H9 (cell line): ENCODE data around the gene RBM14. TPM values are rescaled to one million over a fixed set of nuclear protein-coding genes. Genes with fewer than 3 reads are reported as not detected.

Experiments used
- DNase-seq: peaks from one replicate; pipeline ENCODE4 v3.0.0-alpha.2; 2017
- H2AFZ ChIP-seq: one replicate; pipeline ENCODE4 v1.6.1; 2013; ENCODE audit warnings: mild to moderate bottlenecking, low read length, control low read depth, moderate library complexity
- H2AK5ac ChIP-seq: 2 replicates; pipeline ENCODE4 v1.6.1; 2013; ENCODE audit warnings: low read length, control low read depth, mixed read lengths; ENCODE audit not compliant: insufficient read length
- H2BK120ac ChIP-seq: one replicate; pipeline ENCODE4 v1.6.1; 2013; ENCODE audit warnings: low read depth, mild to moderate bottlenecking, low read length, control low read depth, inconsistent platforms; ENCODE audit not compliant: poor library complexity, severe bottlenecking
- H2BK12ac ChIP-seq: 2 replicates; pipeline ENCODE4 v1.6.1; 2013; ENCODE audit warnings: low read length, control low read depth, mixed read lengths, low read depth; ENCODE audit not compliant: insufficient read length
- H2BK15ac ChIP-seq: 2 replicates; pipeline ENCODE4 v1.6.1; 2013; ENCODE audit warnings: low read depth, low read length, control low read depth
- H2BK20ac ChIP-seq: one replicate; pipeline ENCODE4 v1.6.1; 2013; ENCODE audit warnings: low read depth, mild to moderate bottlenecking, low read length, control low read depth, inconsistent platforms; ENCODE audit not compliant: poor library complexity, severe bottlenecking
- H2BK5ac ChIP-seq: 2 replicates; pipeline ENCODE4 v1.6.1; 2013; ENCODE audit warnings: low read length, control low read depth, mixed read lengths; ENCODE audit not compliant: insufficient read length
- H3K14ac ChIP-seq: 2 replicates; pipeline ENCODE4 v1.6.1; 2013; ENCODE audit warnings: low read length, control low read depth; ENCODE audit not compliant: insufficient read depth
- H3K18ac ChIP-seq: 2 replicates; pipeline ENCODE4 v1.6.1; 2013; ENCODE audit warnings: low read depth, mild to moderate bottlenecking, mixed read lengths, low read length, control low read depth; ENCODE audit not compliant: insufficient read length
- H3K23ac ChIP-seq: 2 replicates; pipeline ENCODE4 v1.6.1; 2013; ENCODE audit warnings: low read length, control low read depth, mixed read lengths, low read depth; ENCODE audit not compliant: insufficient read length
- H3K23me2 ChIP-seq: 2 replicates; pipeline ENCODE4 v1.6.1; 2013; ENCODE audit warnings: low read depth, mild to moderate bottlenecking, mixed read lengths, low read length, control low read depth; ENCODE audit not compliant: insufficient read length, poor library complexity, severe bottlenecking
- H3K27ac ChIP-seq: 2 replicates; pipeline ENCODE4 v1.5.1; 2013; ENCODE audit warnings: low read length, control low read depth, mixed read lengths, low read depth; ENCODE audit not compliant: insufficient read length
- H3K27me3 ChIP-seq: 2 replicates; pipeline ENCODE4 v1.6.1; 2013; ENCODE audit warnings: low read length, control low read depth, inconsistent platforms; ENCODE audit not compliant: insufficient read depth
- H3K4ac ChIP-seq: 2 replicates; pipeline ENCODE4 v1.6.1; 2013; ENCODE audit warnings: low read depth, mild to moderate bottlenecking, control low read depth, inconsistent platforms, low read length, moderate library complexity
- H3K4me1 ChIP-seq: 2 replicates; pipeline ENCODE4 v1.6.1; 2013; ENCODE audit warnings: low read length, control low read depth, inconsistent platforms; ENCODE audit not compliant: insufficient read depth
- H3K4me2 ChIP-seq: 2 replicates; pipeline ENCODE4 v1.6.1; 2013; ENCODE audit warnings: low read length, control low read depth, mixed read lengths; ENCODE audit not compliant: insufficient read length, insufficient read depth
- H3K56ac ChIP-seq: 2 replicates; pipeline ENCODE4 v1.6.1; 2013; ENCODE audit warnings: low read depth, mild to moderate bottlenecking, mixed read lengths, low read length, control low read depth; ENCODE audit not compliant: insufficient read length
- H3K79me1 ChIP-seq: 2 replicates; pipeline ENCODE4 v1.6.1; 2013; ENCODE audit warnings: low read depth, mild to moderate bottlenecking, moderate library complexity, low read length, control low read depth, inconsistent platforms; ENCODE audit not compliant: insufficient read depth, poor library complexity, severe bottlenecking
- H3K79me2 ChIP-seq: 2 replicates; pipeline ENCODE4 v1.6.1; 2013; ENCODE audit warnings: low read length, control low read depth, inconsistent platforms; ENCODE audit not compliant: insufficient read depth
- H3K9ac ChIP-seq: 2 replicates; pipeline ENCODE4 v1.6.1; 2013; ENCODE audit warnings: low read length, control low read depth, mixed read lengths; ENCODE audit not compliant: insufficient read length; ENCODE audit errors: extremely low read depth
- H3K9me3 ChIP-seq: one replicate; pipeline ENCODE4 v1.6.1; 2013; ENCODE audit warnings: low read depth, low read length, inconsistent platforms; ENCODE audit not compliant: control insufficient read depth
- H3T11ph ChIP-seq: one replicate; pipeline ENCODE4 v1.6.1; 2013; ENCODE audit warnings: mild to moderate bottlenecking, low read length, control low read depth, inconsistent platforms
- H4K20me1 ChIP-seq: one replicate; pipeline ENCODE4 v1.6.1; 2013; ENCODE audit not compliant: control insufficient read depth, insufficient read length, insufficient read depth
- H4K5ac ChIP-seq: 2 replicates; pipeline ENCODE4 v1.6.1; 2013; ENCODE audit warnings: low read depth, mild to moderate bottlenecking, mixed read lengths, low read length, control low read depth; ENCODE audit not compliant: insufficient read length
- H4K8ac ChIP-seq: replicated peaks from 2 replicates; pipeline ENCODE4 v1.6.1; 2013; ENCODE audit warnings: low read length, control low read depth, mixed read lengths, low read depth; ENCODE audit not compliant: insufficient read length
- H4K91ac ChIP-seq: 2 replicates; pipeline ENCODE4 v1.6.1; 2013; ENCODE audit warnings: low read depth, mild to moderate bottlenecking, moderate library complexity, mixed read lengths, low read length, control low read depth; ENCODE audit not compliant: insufficient read length
- H3K27ac Mint-ChIP-seq, 3 experiments: 2 replicates in 2 of 3; 3 replicates in 1 of 3; pipeline ENCODE4 v1.8.0; 2020 to 2021; ENCODE audit warnings: mixed read lengths in 3 of 3, mild to moderate bottlenecking in 1 of 3, moderate library complexity in 1 of 3
- H3K27me3 Mint-ChIP-seq: 2 replicates; pipeline ENCODE4 v1.8.0; 2021; ENCODE audit warnings: low read depth, mild to moderate bottlenecking, moderate library complexity, mixed read lengths
- H3K36me3 Mint-ChIP-seq, 3 experiments: 2 replicates in 2 of 3; 3 replicates in 1 of 3; pipeline ENCODE4 v1.8.0; 2020 to 2021; ENCODE audit warnings: low read depth in 3 of 3, mixed read lengths in 3 of 3; ENCODE audit not compliant: insufficient read depth in 1 of 3
- H3K4me1 Mint-ChIP-seq, 2 experiments: 2 replicates each; pipeline ENCODE4 v1.8.0; 2020; ENCODE audit warnings: mixed read lengths in 2 of 2
- H3K4me3 Mint-ChIP-seq, 2 experiments: 2 replicates in 1 of 2; 3 replicates in 1 of 2; pipeline ENCODE4 v1.8.0; 2020 to 2021; ENCODE audit warnings: mild to moderate bottlenecking in 2 of 2, mixed read lengths in 2 of 2, moderate library complexity in 1 of 2
- H3K9me3 Mint-ChIP-seq, 2 experiments: 2 replicates in 1 of 2; 3 replicates in 1 of 2; pipeline ENCODE4 v1.8.0; 2020; ENCODE audit warnings: mild to moderate bottlenecking in 2 of 2, mixed read lengths in 2 of 2, moderate library complexity in 1 of 2
- WGBS: extraction: QIAGEN DNeasy Blood & Tissue Kit; methylation state at CpG from one replicate; pipeline ENCODE4 v1.1.7; 2013; ENCODE audit warnings: missing lambda C conversion rate, low lambda C conversion rate, mixed read lengths; ENCODE audit not compliant: insufficient read length; ENCODE audit errors: extremely low coverage; 5-methylcytosine and 5-hydroxymethylcytosine counted together
- total RNA-seq: library from RNA; stranded (reverse); gene quantifications from 2 replicates; pipeline ENCODE4 v1.2.1, GENCODE V29; 2021
- TF ChIP-seq, protein P1 (sequence below): fragments of 200-600 bp; sonication (generic); conservative IDR thresholded peaks from 3 replicates; pipeline ENCODE4 v1.8.0; 2021; ENCODE audit warnings: antibody characterized with exemption, mild to moderate bottlenecking

The RBM14 gene
- total RNA-seq, 1 experiment from 2014 or later, result 171 TPM

DNA sequence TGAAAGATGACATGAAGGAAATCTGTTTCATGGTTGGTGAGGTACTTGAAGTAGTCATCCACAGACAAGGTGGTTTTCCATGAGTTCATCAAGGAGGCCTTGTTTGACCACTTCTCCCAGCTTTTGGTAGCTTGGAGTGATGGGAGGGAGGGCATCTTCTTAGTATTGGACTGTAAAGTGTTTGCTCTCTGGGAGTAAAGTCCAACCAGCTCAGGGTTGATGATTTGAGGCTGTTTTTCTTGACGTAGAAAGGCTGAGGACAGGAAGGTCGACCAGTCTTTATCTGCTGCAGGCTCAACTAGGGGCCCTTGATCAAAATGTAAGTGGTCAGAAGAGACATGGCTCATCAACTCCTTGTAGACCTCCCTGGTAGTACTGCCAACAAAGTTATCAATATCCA is 25.3 kb upstream of the RBM14 start:
- Mint-ChIP-seq H3K9me3 (peaks cover 25 to 40% of the 10 kb centered on the region in 2 experiments), H3K27me3 (peaks cover 29% of the 10 kb centered on the region), H3K36me3 (peaks cover 2 to 24% (median 20%) of the 10 kb centered on the region in 3 experiments; a peak in 5 of 7 replicates), H3K4me1 (peaks cover 15 to 17% of the 10 kb centered on the region in 2 experiments), H3K4me3 (no peak overlapping the region), H3K27ac (no peak overlapping the region)
- Histone ChIP-seq H2AK5ac (no peak overlapping the region), H2AFZ (no peak overlapping the region), H4K91ac (no peak overlapping the region), H4K20me1 (no peaks in the 10 kb centered on the region), H3K56ac (no peak overlapping the region), H3K79me2 (no peaks in the 10 kb centered on the region), H2BK20ac (no peak overlapping the region), H4K5ac (no peak overlapping the region), H3K4me1 (no peaks in the 10 kb centered on the region; the same call in 1 of the 2 replicates), H3K4ac (no peak overlapping the region), H3K79me1 (peaks cover 3% of the 10 kb centered on the region), H2BK15ac (no peak overlapping the region), H2BK12ac (no peak overlapping the region), H3K4me2 (no peak overlapping the region), H2BK5ac (no peak overlapping the region), H3K23ac (no peak overlapping the region), H3K9me3 (no peaks in the 10 kb centered on the region), H3K27ac (no peak overlapping the region), H3K27me3 (no peaks in the 10 kb centered on the region), H3K9ac (no peak overlapping the region), H3K23me2 (peaks cover 10% of the 10 kb centered on the region), H4K8ac (no peak overlapping the region), H3T11ph (no peak overlapping the region), H3K14ac (no peak overlapping the region), H3K18ac (no peak overlapping the region), H2BK120ac (no peak overlapping the region)
- TF ChIP-seq, protein P1, sequence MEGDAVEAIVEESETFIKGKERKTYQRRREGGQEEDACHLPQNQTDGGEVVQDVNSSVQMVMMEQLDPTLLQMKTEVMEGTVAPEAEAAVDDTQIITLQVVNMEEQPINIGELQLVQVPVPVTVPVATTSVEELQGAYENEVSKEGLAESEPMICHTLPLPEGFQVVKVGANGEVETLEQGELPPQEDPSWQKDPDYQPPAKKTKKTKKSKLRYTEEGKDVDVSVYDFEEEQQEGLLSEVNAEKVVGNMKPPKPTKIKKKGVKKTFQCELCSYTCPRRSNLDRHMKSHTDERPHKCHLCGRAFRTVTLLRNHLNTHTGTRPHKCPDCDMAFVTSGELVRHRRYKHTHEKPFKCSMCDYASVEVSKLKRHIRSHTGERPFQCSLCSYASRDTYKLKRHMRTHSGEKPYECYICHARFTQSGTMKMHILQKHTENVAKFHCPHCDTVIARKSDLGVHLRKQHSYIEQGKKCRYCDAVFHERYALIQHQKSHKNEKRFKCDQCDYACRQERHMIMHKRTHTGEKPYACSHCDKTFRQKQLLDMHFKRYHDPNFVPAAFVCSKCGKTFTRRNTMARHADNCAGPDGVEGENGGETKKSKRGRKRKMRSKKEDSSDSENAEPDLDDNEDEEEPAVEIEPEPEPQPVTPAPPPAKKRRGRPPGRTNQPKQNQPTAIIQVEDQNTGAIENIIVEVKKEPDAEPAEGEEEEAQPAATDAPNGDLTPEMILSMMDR, result no peak
- WGBS, result no CpG with 5 or more reads among the region's 2 CpGs
- DNase-seq, result no peak
